Left cardiac atrium (tissue), 4 donors: ENCODE results near the gene PPFIA2. TPM values are rescaled to one million over a fixed set of nuclear protein-coding genes. Genes with fewer than 3 reads are reported as not detected.

Experiments
- ATAC-seq, 2 donors: fragments of 200-7000 bp; cut with Tn5 transposase; one replicate each; pipeline ENCODE4 v1.9.1; 2020; ENCODE audit warnings: mild to moderate bottlenecking in 2 of 2, moderate library complexity in 2 of 2
- DNase-seq: peaks from one replicate; pipeline ENCODE4 v3.0.0-alpha.2; 2020
- intact Hi-C, 2 donors: fragments of 100-400 bp; cut with DNase I; formaldehyde crosslinking; loops; one replicate each; pipeline versions ENCODE4 v1.14.1 to v1.15.1; 2022 to 2023
- long read RNA-seq: library from polyadenylated mRNA; unstranded; transcript quantifications from one replicate; pipeline ENCODE4 v2.0.0, GENCODE V29; 2021
- total RNA-seq, 2 donors: library from RNA; stranded (reverse); fragmentation: NEBNext Ultra II Directional; extraction: Animal tissue kit (Norgen Biotek cat#: 25700); gene quantifications; one replicate each; pipeline ENCODE4 v1.2.1, GENCODE V29; 2021
- donor health status: DM: no; HTN: yes; CAD: no.
- donor health status: DM: no; HTN: yes; CAD: no; lungs with severe emphysema.
- donor health status: DM: yes; HTN: yes; CAD: no.
- donor health status: Dilated cardiomyopathy.

Gene PPFIA2
- total RNA-seq: 1 to 10 TPM in 1 of 2 donors, under 1 TPM in 1; 0.35 to 1.3 TPM
- long read RNA-seq: 0 reads

DNA sequence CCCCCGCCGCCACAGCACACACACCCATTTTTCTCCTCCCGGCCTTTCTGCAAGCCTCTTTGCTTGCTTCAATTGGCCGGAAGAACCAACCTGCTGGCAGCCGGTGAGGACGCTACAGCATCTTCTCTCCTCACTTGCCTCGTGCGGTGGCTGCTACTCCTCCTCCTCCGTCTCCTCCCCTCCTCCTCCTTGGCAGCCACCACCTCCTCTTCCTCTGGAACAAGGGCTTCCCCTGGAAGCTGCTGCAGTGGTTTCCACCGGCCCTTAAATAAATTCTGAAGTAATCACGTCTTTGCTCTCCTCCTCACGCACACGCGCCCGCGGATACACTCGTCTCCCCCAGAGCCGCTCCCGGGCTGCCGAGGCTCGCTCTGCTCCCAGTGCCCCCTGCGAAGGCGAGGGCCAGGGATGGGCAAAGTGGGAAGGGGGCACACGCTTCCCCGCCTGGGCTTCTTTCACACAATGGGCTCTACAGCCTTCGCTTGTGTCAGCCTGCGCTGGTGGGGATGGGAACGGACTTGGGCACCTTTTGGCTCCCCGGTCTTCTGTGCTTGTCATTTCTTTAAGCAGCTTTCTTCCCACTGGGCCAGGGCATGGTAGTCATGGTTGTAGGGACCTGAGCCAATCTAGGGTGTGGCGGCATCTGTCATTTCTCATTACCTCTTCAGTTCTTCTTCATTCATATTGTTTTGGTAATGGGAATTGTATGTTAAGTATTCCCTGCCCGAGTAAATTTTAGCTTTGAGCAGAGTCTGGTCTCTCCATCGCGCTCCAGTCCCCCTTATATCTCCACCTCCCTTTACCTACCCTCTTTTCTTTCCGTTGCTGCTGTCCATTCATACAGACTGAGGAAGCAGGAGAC, at the start of gene PPFIA2:
Gene PPFIA2, minus strand, starts transcription at position 161 of the 862 bp plus-strand sequence.
- peak; percentile 49 for DNase-seq
- intact Hi-C loops: no loop called here
- peak; percentile 57 to 75 for ATAC-seq

GRCh38 chr12:81800298-81801148, 41.4 kb upstream of the PPFIA2 start:
- peak in 1 of 2 donors; percentile 71 for ATAC-seq
- DNase-seq: no peak
- intact Hi-C loops: no loop called here

GRCh38 chr12:81798294-81798693, 39.1 kb upstream of the PPFIA2 start:
- ATAC-seq (no peak), DNase-seq (no peak)
- intact Hi-C loops: no loop called here

DNA sequence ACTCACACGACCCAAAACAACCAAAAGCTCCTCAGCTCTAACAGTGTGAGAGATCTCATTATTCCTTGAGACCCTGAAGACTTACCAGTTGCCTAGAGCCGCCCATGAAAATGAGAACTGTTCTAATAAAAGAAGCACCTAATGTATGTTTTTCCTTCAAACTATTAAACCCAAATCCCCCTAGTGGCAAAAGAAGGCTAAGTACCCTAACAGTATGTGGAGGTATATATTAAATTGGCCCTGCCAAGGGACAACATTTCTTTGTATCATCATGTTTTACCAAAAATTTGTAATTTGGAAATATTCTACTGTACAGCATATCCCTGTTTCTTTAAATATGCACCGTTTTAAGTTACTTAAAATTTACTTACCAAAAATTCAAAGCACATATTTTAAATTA, 38.0 kb upstream of the PPFIA2 start:
- intact Hi-C loops: no loop called here
- ATAC-seq: no peak
- DNase-seq: no peak

DNA sequence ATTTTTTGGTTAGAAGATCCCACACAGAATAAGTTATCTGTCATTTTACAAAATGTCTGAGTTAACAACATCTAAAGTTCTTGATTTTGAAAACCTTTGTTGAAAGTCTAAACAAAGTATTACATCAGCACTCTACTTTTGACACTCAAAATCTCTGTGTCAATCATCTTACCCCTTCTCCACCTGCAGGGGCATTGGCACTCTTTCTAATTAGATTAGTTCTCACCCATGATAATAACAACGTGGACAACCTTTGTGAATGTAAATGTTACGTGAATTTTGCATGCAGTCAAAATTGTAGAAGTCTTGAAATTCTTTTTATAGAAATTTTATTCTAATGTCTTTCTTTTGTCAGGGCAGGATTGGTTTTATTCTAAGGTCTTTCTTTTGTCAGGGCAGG, 33.5 kb upstream of the PPFIA2 start:
- no peak for ATAC-seq
- DNase-seq: no peak
- intact Hi-C loops: no loop called here

DNA sequence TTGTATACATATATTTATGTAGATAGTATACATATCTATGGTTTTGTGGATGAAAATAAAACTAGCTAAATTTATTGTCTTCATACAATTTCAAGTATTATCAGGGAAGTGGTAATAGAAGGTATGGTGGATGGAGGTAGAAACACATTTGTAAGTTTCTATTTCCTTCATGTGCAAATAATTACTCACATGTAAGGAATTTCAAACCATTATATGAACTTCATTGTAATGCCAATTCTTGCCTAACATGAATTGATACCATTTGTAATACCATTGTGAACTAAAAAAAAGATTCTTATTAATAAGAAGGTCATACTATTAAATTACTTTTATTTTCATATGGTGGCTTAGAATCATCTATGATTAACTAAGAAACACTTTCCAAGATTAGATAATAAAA, 20.1 kb upstream of the PPFIA2 start:
- DNase-seq (no peak), ATAC-seq (no peak)
- intact Hi-C loops: no loop called here

GRCh38 chr12:81778719-81779118, 19.6 kb upstream of the PPFIA2 start:
- intact Hi-C loops: no loop called here
- DNase-seq: no peak
- no peak for ATAC-seq

DNA sequence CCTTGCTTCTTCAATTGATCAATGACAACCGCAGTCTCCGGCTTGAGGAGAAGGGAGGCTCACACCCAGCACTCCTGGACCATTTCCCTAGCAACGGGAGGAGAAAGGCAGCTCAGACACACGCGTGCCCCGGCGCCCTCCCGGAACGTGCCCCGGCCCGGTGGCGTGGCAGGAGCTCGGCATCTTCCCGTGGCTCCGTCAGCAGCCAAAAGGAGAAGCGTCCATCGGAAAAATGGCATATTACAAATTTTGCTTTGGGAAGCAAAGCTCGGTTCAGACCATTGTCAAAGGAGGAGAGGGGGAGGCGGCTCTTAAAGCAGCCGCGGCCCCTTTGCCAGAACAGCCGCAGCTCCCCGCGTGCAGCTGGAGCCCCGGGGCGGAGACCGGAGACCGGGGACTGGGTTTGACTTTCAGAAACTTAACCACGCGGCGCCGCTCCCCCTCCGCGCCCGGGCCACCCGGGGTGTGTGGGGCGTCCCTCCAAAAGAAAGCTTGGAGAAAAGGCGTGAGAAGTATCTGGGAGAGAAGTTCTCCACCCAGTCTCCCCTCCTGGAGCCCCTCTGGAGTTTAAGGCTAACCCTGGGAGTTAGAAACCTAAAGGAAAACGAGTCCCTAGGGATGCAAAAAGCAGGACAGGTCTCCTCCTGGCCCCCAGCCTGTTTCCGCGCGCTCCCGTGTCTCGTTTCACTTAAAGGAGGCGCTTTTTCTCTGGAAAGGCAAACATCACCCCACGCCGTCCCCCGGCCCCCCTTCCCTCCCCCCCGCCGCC, 545 bp downstream of the PPFIA2 start:
- intact Hi-C loops: no loop called here
- peak; percentile 42 for DNase-seq
- peak; percentile 44 to 69 for ATAC-seq

DNA sequence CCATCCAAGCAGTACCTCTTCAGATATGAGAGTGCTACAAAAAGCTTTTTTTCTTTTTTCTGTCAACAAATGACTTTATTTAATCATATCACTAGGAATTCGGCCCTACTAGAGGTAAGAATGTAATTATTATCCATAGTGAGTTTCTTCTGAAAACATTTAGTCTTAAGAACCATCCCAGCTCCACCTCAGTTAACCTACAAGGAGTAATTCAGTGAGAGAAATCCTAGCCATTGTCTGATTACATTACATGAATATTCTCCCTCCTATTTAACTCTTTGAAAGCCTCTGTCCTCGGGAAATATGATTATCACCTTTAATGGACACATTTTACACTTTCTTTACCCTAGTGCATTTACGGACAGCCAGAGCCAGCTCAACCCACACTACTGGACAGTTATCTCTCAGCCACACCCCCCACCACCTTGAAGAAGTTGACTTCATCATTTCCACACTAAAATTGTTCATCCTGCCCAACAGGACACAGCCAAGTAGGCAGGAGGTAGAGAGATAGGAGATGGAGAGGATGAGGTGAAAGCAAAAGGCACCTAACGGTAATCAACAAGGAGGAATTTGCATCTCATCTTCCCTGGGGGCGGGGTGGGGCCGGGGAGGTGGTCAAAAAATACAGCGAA, 1.3 kb downstream of the PPFIA2 start:
- intact Hi-C loops: no loop called here
- DNase-seq: no peak
- ATAC-seq: no peak

- ATAC-seq (peak in 1 of 2 donors; percentile 63), DNase-seq (no peak)
- intact Hi-C loops: no loop called here
These were observed 29.4 kb downstream of the PPFIA2 start for GRCh38 chr12:81729781-81730180.

GRCh38 chr12:81727391-81727790, 31.8 kb downstream of the PPFIA2 start:
- DNase-seq: no peak
- ATAC-seq: no peak
- intact Hi-C loops: no loop called here

DNA sequence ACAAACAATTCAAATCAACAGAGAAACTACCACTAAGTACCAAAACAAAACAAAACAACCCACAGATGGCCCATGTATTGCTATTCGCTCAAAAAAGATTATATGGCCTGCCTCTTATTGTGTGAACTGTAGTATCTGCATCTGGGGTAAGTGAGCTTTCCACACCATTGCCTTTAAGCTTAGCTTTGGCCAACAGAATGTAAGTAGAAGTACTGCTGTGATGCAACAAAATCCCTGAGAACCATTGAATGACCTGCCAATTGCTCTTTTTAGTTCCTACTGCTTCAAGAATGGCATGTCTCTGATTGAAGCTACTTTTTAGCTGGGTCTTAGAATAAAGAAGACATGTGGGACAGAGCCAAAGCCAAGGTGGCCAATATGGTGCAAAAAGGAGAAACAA, 32.5 kb downstream of the PPFIA2 start:
- intact Hi-C loops: no loop called here
- ATAC-seq (no peak), DNase-seq (no peak)

DNA sequence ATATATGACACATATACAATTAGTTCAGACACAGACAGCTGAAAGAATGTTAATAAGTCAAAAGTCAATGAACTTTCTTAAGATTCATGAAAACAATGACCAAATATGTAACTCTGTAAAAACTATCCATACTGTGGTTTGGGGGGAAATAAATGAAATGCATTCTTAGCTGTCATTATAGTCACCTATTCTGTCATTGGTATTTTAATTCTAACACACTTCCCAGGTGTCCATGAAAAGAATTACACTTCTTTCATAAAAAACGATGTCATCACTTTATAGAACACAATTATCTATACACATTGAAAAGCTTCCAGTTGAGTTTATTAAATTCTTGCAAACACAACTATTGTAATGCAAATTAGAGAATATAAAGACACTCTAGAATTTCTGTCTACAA, 35.8 kb downstream of the PPFIA2 start:
- intact Hi-C loops: no loop called here
- no peak for ATAC-seq
- no peak for DNase-seq

GRCh38 chr12:81722004-81722403, 37.1 kb downstream of the PPFIA2 start:
- intact Hi-C loops: no loop called here
- DNase-seq (no peak), ATAC-seq (no peak)

DNA sequence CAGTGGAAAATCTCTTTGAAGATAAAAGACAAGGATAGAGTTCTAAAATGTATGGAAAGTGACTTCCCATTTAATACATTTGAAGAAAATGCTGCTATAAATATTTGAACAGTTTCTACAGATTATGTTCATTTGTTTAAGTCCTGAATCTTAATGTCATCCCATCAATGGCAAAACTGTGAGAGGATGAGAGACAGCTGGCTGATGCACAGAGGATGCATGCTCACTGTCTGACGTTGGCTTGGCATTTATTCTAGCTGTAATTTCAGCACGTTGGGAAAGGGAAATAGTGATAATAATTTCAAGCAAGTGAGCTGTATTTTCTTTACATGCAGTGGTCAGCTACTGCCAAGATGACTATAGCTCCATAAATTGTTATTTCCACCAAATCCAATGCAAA, 40.5 kb downstream of the PPFIA2 start:
- no peak for DNase-seq
- intact Hi-C loops: no loop called here
- ATAC-seq: no peak

GRCh38 chr12:81712536-81712935, 46.6 kb downstream of the PPFIA2 start:
- intact Hi-C loops: no loop called here
- ATAC-seq (no peak), DNase-seq (no peak)

- no peak for ATAC-seq
- intact Hi-C loops: no loop called here
These were observed 53.6 kb downstream of the PPFIA2 start for GRCh38 chr12:81705586-81705985.

GRCh38 chr12:81699551-81699950, 59.6 kb downstream of the PPFIA2 start:
- intact Hi-C loops: no loop called here
- DNase-seq (no peak), ATAC-seq (no peak)

More at GRCh38 chr12:81705586-81705985, 53.6 kb downstream of the PPFIA2 start:
- DNase-seq: no peak

DNA sequence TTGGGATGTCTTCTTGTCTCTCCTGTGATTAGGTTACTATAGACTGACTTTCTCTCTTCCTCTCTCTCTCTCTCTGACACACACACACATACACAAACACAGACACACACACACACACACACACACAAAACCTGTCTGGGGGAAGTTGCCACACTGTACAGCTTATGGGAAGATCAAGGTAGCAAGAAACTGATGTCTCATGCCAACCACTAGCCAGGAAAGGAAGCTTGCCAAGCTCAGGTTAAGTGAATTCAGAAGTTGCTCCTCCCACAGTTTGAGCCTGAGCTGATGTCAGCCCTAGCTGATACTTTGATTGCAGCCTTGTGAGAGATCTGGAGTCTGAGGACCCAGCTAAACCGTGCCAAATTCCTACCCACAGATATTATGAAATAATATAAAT, 67.1 kb downstream of the PPFIA2 start:
- DNase-seq (no peak), ATAC-seq (no peak)
- intact Hi-C loops: no loop called here
